Fibroblast of skin of left biceps (primary cell): ENCODE measurements around the gene CST5.
"Not testable (repeated sequence)": the region's sequence is repeated elsewhere in the genome, so short reads cannot be mapped to it uniquely, and the experiment has no call there.

ENCODE experiments used
- DNase-seq, 2 experiments: peaks; one replicate each; pipeline ENCODE4 v3.0.0-alpha.2; 2013; ENCODE audit warnings: low read depth in 2 of 2

The CST5 gene

DNA sequence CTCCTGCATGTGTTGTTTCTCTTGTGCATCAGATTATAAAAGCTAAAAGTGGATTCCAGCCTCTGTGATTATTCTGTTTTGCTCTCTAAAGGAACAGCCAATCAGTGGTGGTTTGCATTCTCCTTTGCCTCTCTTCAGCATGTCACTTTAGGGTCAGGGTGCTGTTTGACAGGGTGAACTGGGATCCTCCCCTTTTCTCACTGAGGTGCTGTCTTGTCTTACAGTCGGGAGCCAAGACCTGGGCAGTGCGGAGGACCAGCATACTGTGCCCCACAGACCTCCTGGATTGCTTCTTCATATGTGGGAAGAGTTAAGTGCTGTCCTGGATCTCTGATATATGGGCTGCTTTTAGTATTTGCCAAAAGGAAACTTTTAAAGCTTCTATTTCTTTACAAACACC is 37.9 kb downstream of the CST5 start:
- no peak for DNase-seq

DNA sequence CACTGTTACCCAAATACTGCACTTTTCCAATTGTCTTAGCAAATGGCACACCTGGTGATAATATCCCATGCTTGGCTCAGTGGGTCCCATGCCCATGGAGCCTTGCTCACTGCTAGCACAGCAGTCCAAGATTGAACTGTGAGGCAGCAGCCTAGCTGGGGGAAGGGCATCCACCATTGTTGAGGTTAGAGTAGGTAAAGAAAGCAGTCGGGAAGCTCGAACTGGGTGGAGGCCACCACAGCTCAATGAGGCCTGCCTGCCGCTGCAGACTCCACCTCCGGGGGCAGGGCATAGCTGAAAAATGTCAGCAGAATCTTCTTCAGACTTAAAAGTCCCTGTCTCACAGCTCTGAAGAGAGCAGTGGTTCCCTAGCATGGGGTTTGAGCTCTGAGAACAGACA is 43.8 kb downstream of the CST5 start:
- DNase-seq = no peak

DNA sequence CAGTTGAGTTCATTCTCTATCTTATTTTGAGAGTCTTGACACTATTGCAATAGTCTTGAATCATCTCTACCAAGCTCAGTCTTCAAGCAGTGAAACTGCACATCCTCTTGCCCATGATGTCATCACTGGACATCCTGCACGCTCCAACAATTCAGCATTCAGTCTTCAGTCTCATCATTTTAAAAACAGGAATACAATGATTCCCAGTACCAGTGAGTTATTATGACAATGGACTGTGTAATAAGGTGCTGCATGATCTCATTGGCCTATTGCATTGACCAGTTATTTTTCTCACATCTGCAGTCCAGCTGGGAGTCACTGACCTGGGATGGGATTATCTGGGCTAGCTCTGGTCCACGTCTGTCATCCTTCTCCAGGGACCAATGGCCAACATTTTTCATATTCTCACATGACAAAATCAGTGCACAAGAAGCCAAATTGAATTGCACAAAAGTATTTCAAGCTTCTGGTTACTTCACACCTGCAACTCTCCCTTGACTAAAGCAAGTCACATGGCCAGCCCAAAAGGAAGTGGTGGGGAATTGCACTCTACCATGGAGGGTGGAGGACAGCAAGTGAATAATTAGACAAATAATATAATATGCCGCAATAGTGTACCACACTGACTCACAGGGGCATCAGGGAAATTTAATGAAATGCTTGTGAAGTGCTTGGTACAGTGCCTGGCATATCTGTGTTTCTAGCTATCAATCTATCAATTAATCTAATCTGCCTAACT is 46.6 kb downstream of the CST5 start:
- no peak for DNase-seq

DNA sequence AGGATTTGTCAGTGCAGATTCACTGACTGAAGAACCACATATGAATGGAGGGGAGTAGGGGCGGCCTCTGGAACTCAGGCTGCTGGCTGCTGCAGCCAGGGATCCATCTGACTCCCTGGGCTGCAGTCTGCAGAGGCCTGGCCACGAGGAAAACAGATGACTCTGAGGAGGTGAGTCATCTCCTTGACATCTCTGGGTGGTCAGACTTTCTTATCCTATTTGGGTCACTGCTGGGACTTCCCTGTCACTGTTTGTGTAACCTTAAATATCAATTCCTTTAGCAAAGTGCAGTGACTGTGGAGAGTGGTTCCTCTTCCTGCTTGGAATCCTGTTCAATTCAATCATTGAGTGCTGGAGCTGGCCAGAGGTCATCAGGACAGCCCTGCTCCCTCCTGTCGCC is 47.6 kb downstream of the CST5 start:
- DNase-seq = not testable (repeated sequence)

DNA sequence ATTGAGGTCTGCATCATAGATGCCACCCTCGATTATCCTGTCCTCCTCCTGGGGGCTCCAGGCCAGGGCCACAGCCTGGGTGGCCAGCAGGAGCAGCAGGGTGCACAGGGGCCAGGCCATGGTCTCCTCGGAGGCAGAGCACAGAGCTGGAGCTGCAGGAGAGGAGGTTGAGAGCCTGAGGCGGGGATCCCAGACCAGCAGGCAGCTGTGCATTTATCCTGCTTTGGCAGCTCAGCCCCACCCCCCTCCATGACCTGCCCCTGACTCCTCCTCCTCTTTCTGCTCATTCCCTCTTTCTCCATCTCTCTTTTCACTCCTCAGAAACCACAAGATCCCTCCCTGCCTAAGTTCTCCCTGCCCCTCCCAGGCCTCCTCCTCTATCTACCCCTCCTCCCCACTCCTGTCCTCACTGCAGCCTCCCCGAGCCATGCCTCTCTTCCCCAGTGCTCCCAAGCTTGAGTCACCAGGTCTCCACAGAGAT is 53.0 kb downstream of the CST5 start, which contains the start of gene CST2:
Gene CST2 (minus strand): TSS at position 189 of the 481 bp plus-strand sequence. CDS start 69 bp downstream, at position 120.
- DNase-seq = no peak
